ENCODE measurements around the gene TRIML1. TPM values are rescaled to one million over a fixed set of nuclear protein-coding genes. Genes with fewer than 3 reads are reported as not detected.

The TRIML1 gene
- total and polyA plus RNA-seq, 2 experiments from 2014 or later: not detected

GRCh38 chr4:188190461-188190860 lies 51.2 kb downstream of the TRIML1 start:
- H3K9ac ChIP-seq: no peak overlapping the region
- WGBS, 2 experiments (ENCODE audit: low coverage in 1 of 2, low lambda C conversion rate in 2 of 2, missing lambda C conversion rate in 2 of 2): 14 to 21% methylated on average over 3 of the region's 3 CpGs
- H4K20me1 ChIP-seq (ENCODE audit: insufficient read depth): no peaks in the 10 kb centered on the region
- no peak overlapping the region for H3K4me2 ChIP-seq (ENCODE audit: unreplicated experiment)
- no peaks in the 10 kb centered on the region for H3K27me3 ChIP-seq (replicated peaks; ENCODE audit: insufficient read depth)
- H3K36me3 ChIP-seq (ENCODE audit: low read depth): no peaks in the 10 kb centered on the region
- H3F3A ChIP-seq (ENCODE audit: insufficient read depth): no peaks in the 10 kb centered on the region
- H3K4me3 ChIP-seq: no peak overlapping the region
- H3K79me2 ChIP-seq (ENCODE audit: insufficient read depth): no peaks in the 10 kb centered on the region
- no peaks in the 10 kb centered on the region for H3K9me3 ChIP-seq (ENCODE audit: low read depth)
- H3K9me2 ChIP-seq (ENCODE audit: insufficient read depth): no peaks in the 10 kb centered on the region
- no peak overlapping the region for H3K27ac ChIP-seq
- no peak for TF ChIP-seq EZH2phosphoT487 (IDR thresholded peaks at IDR 0.05; ENCODE audit: insufficient read depth, low read depth)
- no peak for TF ChIP-seq EZH2 (IDR thresholded peaks at IDR 0.05; ENCODE audit: insufficient read depth, poor library complexity, severe bottlenecking)
- no peak overlapping the region for H2AFZ ChIP-seq
- no peak for DNase-seq
- no peaks in the 10 kb centered on the region for H3K4me1 ChIP-seq (ENCODE audit: insufficient read depth)
- in situ Hi-C loops (cut with MboI): no loop called here

- TF ChIP-seq EZH2phosphoT487 (IDR thresholded peaks at IDR 0.05; ENCODE audit: insufficient read depth, low read depth) (no peak), EZH2 (IDR thresholded peaks at IDR 0.05; ENCODE audit: insufficient read depth, poor library complexity, severe bottlenecking) (no peak)
- Histone ChIP-seq H3K9me2 (ENCODE audit: insufficient read depth) (no peaks in the 10 kb centered on the region), H3K79me2 (ENCODE audit: insufficient read depth) (no peaks in the 10 kb centered on the region), H3K9ac (no peak overlapping the region), H3K27ac (no peak overlapping the region), H3F3A (ENCODE audit: insufficient read depth) (no peaks in the 10 kb centered on the region), H3K27me3 (replicated peaks; ENCODE audit: insufficient read depth) (no peaks in the 10 kb centered on the region), H2AFZ (no peak overlapping the region), H3K4me2 (ENCODE audit: unreplicated experiment) (no peak overlapping the region), H3K4me1 (ENCODE audit: insufficient read depth) (no peaks in the 10 kb centered on the region), H3K36me3 (ENCODE audit: low read depth) (no peaks in the 10 kb centered on the region), H3K4me3 (no peak overlapping the region), H4K20me1 (ENCODE audit: insufficient read depth) (no peaks in the 10 kb centered on the region), H3K9me3 (ENCODE audit: low read depth) (no peaks in the 10 kb centered on the region)
- 16 to 17% methylated on average over 5 of the region's 5 CpGs for WGBS, 2 experiments (ENCODE audit: low coverage in 1 of 2, low lambda C conversion rate in 2 of 2, missing lambda C conversion rate in 2 of 2)
- in situ Hi-C loops (cut with MboI): no loop called here
- DNase-seq: no peak
These were observed 55.2 kb downstream of the TRIML1 start for GRCh38 chr4:188194421-188194820.

DNA sequence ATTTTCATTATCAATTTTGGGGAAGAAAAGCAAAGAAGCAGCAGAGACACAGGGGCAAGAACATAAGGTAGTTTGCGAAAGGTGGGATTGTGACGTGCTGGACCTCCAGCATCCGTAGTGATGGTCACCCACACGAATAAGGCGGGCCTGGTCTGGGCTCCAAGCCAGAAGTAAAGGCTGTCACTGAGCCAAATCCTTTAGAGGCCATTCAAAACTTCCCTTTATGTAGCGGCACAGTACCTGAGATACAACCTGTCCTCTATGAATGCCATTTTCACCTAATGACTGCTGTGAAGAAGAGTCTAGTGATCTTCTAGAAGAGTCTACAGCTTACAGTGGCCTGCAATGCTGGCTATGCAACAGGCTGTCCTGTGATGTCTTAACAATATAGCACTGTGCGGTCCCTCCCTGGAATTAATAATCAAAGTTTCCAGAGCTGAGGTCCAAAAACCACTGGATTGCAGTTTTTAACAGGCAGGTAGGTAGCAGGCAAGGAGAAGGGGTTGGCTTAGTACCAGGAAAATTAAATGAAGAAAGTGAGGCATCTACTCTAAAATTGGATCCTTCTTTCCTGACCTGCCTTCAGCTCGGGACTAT lies 56.2 kb downstream of the TRIML1 start:
- H3K27me3 ChIP-seq (replicated peaks; ENCODE audit: insufficient read depth): no peaks in the 10 kb centered on the region
- WGBS, 2 experiments (ENCODE audit: low coverage in 1 of 2, low lambda C conversion rate in 2 of 2, missing lambda C conversion rate in 2 of 2): 30 to 33% methylated on average over 8 of the region's 8 CpGs
- H4K20me1 ChIP-seq (ENCODE audit: insufficient read depth): no peaks in the 10 kb centered on the region
- no peaks in the 10 kb centered on the region for H3K36me3 ChIP-seq (ENCODE audit: low read depth)
- H2AFZ ChIP-seq: no peak overlapping the region
- no peak overlapping the region for H3K9ac ChIP-seq
- no peak overlapping the region for H3K4me3 ChIP-seq
- no peaks in the 10 kb centered on the region for H3K9me3 ChIP-seq (ENCODE audit: low read depth)
- no peak overlapping the region for H3K27ac ChIP-seq
- DNase-seq: no peak
- TF ChIP-seq EZH2phosphoT487 (IDR thresholded peaks at IDR 0.05; ENCODE audit: insufficient read depth, low read depth) (no peak), EZH2 (IDR thresholded peaks at IDR 0.05; ENCODE audit: insufficient read depth, poor library complexity, severe bottlenecking) (no peak)
- H3K9me2 ChIP-seq (ENCODE audit: insufficient read depth): no peaks in the 10 kb centered on the region
- no peaks in the 10 kb centered on the region for H3F3A ChIP-seq (ENCODE audit: insufficient read depth)
- in situ Hi-C loops (cut with MboI): no loop called here
- H3K4me2 ChIP-seq (ENCODE audit: unreplicated experiment): no peak overlapping the region
- H3K4me1 ChIP-seq (ENCODE audit: insufficient read depth): no peaks in the 10 kb centered on the region
- no peaks in the 10 kb centered on the region for H3K79me2 ChIP-seq (ENCODE audit: insufficient read depth)

DNA sequence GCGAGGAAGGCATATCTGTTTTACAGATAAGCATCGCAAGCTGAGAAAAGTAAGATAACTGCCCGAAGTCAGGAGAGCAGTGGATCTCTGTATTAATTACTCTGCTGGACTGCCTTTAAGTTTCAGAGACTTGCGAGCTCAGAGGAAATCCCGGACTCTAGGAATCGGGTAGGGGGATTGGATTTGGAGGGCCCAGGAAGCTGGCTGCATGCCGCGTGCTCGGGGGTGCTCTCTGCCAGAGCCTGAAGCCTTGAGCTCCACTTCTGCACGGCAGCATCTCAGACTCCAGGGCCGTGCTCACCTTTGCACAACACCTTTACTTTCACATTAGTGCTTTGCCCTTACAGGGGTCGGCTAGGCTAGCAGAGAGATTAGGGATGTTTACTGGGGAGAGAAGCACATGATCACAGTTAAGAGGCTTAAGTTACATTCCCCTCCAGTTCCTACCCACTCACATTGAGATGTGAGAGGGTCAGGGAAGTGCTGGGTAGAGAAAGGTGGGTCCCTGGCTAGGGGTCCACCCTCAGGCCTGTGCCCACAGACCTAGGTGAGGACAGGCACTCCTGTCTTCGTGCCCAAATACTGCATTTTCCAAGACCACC lies 57.0 kb downstream of the TRIML1 start:
- TF ChIP-seq EZH2phosphoT487 (IDR thresholded peaks at IDR 0.05; ENCODE audit: insufficient read depth, low read depth) (no peak), EZH2 (IDR thresholded peaks at IDR 0.05; ENCODE audit: insufficient read depth, poor library complexity, severe bottlenecking) (no peak)
- Histone ChIP-seq H3K9me3 (ENCODE audit: low read depth) (no peaks in the 10 kb centered on the region), H3K36me3 (ENCODE audit: low read depth) (no peaks in the 10 kb centered on the region), H3K27me3 (replicated peaks; ENCODE audit: insufficient read depth) (no peaks in the 10 kb centered on the region), H3K4me3 (no peak overlapping the region), H3K27ac (no peak overlapping the region), H3K9me2 (ENCODE audit: insufficient read depth) (no peaks in the 10 kb centered on the region), H3K9ac (no peak overlapping the region), H3F3A (ENCODE audit: insufficient read depth) (no peaks in the 10 kb centered on the region), H2AFZ (no peak overlapping the region), H3K79me2 (ENCODE audit: insufficient read depth) (no peaks in the 10 kb centered on the region), H3K4me1 (ENCODE audit: insufficient read depth) (no peaks in the 10 kb centered on the region), H4K20me1 (ENCODE audit: insufficient read depth) (no peaks in the 10 kb centered on the region), H3K4me2 (ENCODE audit: unreplicated experiment) (no peak overlapping the region)
- in situ Hi-C loops (cut with MboI): no loop called here
- WGBS, 2 experiments (ENCODE audit: low coverage in 1 of 2, low lambda C conversion rate in 2 of 2, missing lambda C conversion rate in 2 of 2): 27 to 34% methylated on average over 13 of the region's 13 CpGs
- DNase-seq: no peak

Small RNA genes within 50 kb of the gene (small RNA-seq; reads per million reads assigned to genes)
- gene RNU6-173P (ENCODE audit: low read depth, low replicate concordance): not detected

Other genes starting within 250 kb of the TRIML1 start
- not detected in 2 replicates for gene ZFP42, start 143.7 kb upstream of the TRIML1 start, total RNA-seq (2014; rRNA removed; shearing (Covaris generic))
- gene ZFP42, start 143.7 kb upstream of the TRIML1 start, polyA plus RNA-seq (2016; fragmentation: Nextera tagmentation; extraction: Ambion mirVana): not detected in 2 replicates
- gene TRIML2, start 29.8 kb upstream of the TRIML1 start, total RNA-seq (2014; rRNA removed; shearing (Covaris generic)): not detected in 2 replicates
- not detected in 2 replicates for gene TRIML2, start 29.8 kb upstream of the TRIML1 start, polyA plus RNA-seq (2016; fragmentation: Nextera tagmentation; extraction: Ambion mirVana)